Measurements from ENCODE around the gene RFNG.

DNA sequence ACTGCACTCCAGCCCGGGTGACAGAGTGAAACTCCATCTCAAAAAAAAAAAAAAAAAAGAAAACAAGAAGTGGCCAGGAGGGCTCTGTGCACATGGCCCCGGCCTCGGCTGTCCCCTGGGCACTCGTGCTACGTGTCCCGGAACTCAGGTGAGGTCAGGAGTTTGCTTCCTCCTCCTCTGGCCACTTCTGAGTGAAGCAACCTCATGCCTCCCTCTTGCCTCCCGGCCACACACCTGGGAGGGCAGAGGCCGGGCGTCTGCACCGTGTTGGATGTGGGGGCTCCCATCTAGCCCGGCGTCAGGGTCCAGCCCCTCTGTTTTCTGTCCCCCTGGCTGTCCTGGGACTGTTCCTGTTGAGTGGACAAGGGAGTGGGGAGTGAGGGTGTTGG, 52.0 kb downstream of the RFNG start:
- TF ChIP-seq CTCF (IDR thresholded peaks at IDR 0.05): no peak
- TF ChIP-seq POLR2A (IDR thresholded peaks at IDR 0.05): no peak
